Measurements from ENCODE around the gene ADGRA3.

ADGRA3 gene

DNA sequence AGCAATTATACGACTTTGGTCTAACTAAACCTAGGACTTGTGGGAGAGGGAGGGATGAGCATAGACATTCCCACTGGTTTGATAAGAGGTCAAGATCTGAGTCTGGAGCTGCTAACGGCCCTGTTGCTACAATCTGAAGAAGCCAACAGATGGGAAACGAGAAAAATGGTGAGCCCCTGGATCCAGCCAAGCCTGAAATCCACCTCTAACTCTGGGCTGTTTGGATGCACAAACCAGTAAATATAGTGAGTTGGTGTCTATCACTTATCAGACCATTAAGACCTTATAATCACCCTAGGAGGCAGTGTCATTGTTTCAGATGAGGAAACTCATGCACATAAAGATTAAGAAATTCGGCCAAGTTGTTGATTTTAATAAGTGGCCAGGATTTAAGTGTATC, 50.5 kb downstream of the ADGRA3 start:
- Histone ChIP-seq H3F3A (ENCODE audit: low read depth) (no peaks in the 10 kb centered on the region), H3K9me2 (replicated peaks; ENCODE audit: low read depth, low read length) (no peaks in the 10 kb centered on the region), H3K4me2 (ENCODE audit: low read depth, low read length, poor library complexity, severe bottlenecking) (no peak overlapping the region), H3K9me3 (ENCODE audit: insufficient read depth, low read depth, low read length) (no peaks in the 10 kb centered on the region), H3K27me3 (ENCODE audit: insufficient read depth, low read length, poor library complexity, severe bottlenecking) (no peaks in the 10 kb centered on the region), H3K9ac (ENCODE audit: low read depth, low read length, poor library complexity, severe bottlenecking) (no peak overlapping the region), H3K4me3 (ENCODE audit: low read length, poor library complexity, severe bottlenecking) (no peak overlapping the region), H4K20me1 (ENCODE audit: insufficient read depth, low read length, poor library complexity, severe bottlenecking) (no peaks in the 10 kb centered on the region), H3K4me1 (ENCODE audit: insufficient read depth, low read length, poor library complexity, severe bottlenecking) (no peaks in the 10 kb centered on the region), H2AFZ (ENCODE audit: low read length) (no peak overlapping the region), H3K79me2 (ENCODE audit: insufficient read depth, low read length) (no peaks in the 10 kb centered on the region; the same call in 1 of the 2 replicates), H3K36me3 (ENCODE audit: insufficient read depth, low read length) (peaks cover 12% of the 10 kb centered on the region; the same call in 1 of the 2 replicates)
- TF ChIP-seq EZH2phosphoT487 (IDR thresholded peaks at IDR 0.05; ENCODE audit: borderline replicate concordance), result no peak

DNA sequence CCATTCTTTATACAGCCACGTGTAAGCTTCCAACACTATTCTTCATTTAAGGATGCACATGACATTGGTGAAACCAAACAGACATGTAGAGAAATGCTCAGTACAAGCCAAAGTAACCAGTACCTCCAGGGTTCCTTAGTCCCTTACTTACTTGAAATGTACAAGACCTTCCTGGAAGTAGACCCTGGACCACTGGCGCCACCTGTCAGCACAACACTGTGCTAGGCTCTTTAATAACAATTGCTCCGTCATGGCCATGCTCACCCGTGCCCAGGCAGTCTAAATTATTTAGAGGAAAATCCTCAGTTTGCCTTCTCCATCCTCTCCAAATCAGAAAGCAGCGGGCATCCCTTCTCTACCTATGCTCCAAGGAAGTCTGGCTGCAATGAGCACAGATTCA, 52.7 kb downstream of the ADGRA3 start:
- Histone ChIP-seq H4K20me1 (ENCODE audit: insufficient read depth, low read length, poor library complexity, severe bottlenecking) (no peaks in the 10 kb centered on the region), H3F3A (ENCODE audit: low read depth) (no peaks in the 10 kb centered on the region), H3K4me2 (ENCODE audit: low read depth, low read length, poor library complexity, severe bottlenecking) (no peak overlapping the region), H2AFZ (ENCODE audit: low read length) (no peak overlapping the region), H3K4me3 (ENCODE audit: low read length, poor library complexity, severe bottlenecking) (no peak overlapping the region), H3K27me3 (ENCODE audit: insufficient read depth, low read length, poor library complexity, severe bottlenecking) (no peaks in the 10 kb centered on the region), H3K4me1 (ENCODE audit: insufficient read depth, low read length, poor library complexity, severe bottlenecking) (no peaks in the 10 kb centered on the region), H3K9me2 (replicated peaks; ENCODE audit: low read depth, low read length) (no peaks in the 10 kb centered on the region), H3K36me3 (ENCODE audit: insufficient read depth, low read length) (peaks cover 4% of the 10 kb centered on the region; the same call in 1 of the 2 replicates), H3K79me2 (ENCODE audit: insufficient read depth, low read length) (no peaks in the 10 kb centered on the region; the same call in 1 of the 2 replicates), H3K9ac (ENCODE audit: low read depth, low read length, poor library complexity, severe bottlenecking) (no peak overlapping the region), H3K9me3 (ENCODE audit: insufficient read depth, low read depth, low read length) (no peaks in the 10 kb centered on the region)
- TF ChIP-seq, protein P1, sequence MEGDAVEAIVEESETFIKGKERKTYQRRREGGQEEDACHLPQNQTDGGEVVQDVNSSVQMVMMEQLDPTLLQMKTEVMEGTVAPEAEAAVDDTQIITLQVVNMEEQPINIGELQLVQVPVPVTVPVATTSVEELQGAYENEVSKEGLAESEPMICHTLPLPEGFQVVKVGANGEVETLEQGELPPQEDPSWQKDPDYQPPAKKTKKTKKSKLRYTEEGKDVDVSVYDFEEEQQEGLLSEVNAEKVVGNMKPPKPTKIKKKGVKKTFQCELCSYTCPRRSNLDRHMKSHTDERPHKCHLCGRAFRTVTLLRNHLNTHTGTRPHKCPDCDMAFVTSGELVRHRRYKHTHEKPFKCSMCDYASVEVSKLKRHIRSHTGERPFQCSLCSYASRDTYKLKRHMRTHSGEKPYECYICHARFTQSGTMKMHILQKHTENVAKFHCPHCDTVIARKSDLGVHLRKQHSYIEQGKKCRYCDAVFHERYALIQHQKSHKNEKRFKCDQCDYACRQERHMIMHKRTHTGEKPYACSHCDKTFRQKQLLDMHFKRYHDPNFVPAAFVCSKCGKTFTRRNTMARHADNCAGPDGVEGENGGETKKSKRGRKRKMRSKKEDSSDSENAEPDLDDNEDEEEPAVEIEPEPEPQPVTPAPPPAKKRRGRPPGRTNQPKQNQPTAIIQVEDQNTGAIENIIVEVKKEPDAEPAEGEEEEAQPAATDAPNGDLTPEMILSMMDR (conservative IDR thresholded peaks at IDR 0.05; ENCODE audit: low read length), result peak; percentile 56
- TF ChIP-seq EZH2phosphoT487 (IDR thresholded peaks at IDR 0.05; ENCODE audit: borderline replicate concordance), result no peak

DNA sequence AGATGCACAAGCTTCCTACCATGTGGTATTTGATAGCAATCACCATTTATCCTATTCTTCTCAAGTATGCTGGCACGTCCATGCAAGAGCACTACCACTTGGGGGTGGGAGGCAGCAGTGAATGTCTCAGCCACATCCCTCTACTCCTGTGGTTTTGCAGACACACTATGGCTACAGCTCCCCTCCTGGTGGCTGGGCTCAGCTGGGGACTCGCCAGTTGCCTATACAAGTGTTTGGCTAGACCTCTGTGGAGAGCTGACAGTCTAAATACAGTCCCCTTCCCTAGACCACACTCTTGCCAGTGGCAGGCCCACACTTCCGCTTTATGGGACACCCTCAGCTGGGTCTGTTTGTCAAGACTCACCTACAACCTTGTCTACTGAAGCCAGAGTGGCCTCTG, 53.2 kb downstream of the ADGRA3 start:
- H3K36me3 ChIP-seq (ENCODE audit: insufficient read depth, low read length), result peaks cover 4% of the 10 kb centered on the region; the same call in 1 of the 2 replicates
- H3K79me2 ChIP-seq (ENCODE audit: insufficient read depth, low read length), result no peaks in the 10 kb centered on the region; the same call in 1 of the 2 replicates
- no peaks in the 10 kb centered on the region for H3K9me3 ChIP-seq (ENCODE audit: insufficient read depth, low read depth, low read length)
- no peak overlapping the region for H3K9ac ChIP-seq (ENCODE audit: low read depth, low read length, poor library complexity, severe bottlenecking)
- no peaks in the 10 kb centered on the region for H3F3A ChIP-seq (ENCODE audit: low read depth)
- no peak overlapping the region for H3K4me2 ChIP-seq (ENCODE audit: low read depth, low read length, poor library complexity, severe bottlenecking)
- no peaks in the 10 kb centered on the region for H4K20me1 ChIP-seq (ENCODE audit: insufficient read depth, low read length, poor library complexity, severe bottlenecking)
- no peaks in the 10 kb centered on the region for H3K4me1 ChIP-seq (ENCODE audit: insufficient read depth, low read length, poor library complexity, severe bottlenecking)
- TF ChIP-seq EZH2phosphoT487 (IDR thresholded peaks at IDR 0.05; ENCODE audit: borderline replicate concordance), result no peak
- TF ChIP-seq, protein P1 (conservative IDR thresholded peaks at IDR 0.05; ENCODE audit: low read length), result no peak; the same call in 1 of the 2 replicates
- no peaks in the 10 kb centered on the region for H3K27me3 ChIP-seq (ENCODE audit: insufficient read depth, low read length, poor library complexity, severe bottlenecking)
- no peaks in the 10 kb centered on the region for H3K9me2 ChIP-seq (replicated peaks; ENCODE audit: low read depth, low read length)
- no peak overlapping the region for H3K4me3 ChIP-seq (ENCODE audit: low read length, poor library complexity, severe bottlenecking)
- H2AFZ ChIP-seq (ENCODE audit: low read length), result no peak overlapping the region

DNA sequence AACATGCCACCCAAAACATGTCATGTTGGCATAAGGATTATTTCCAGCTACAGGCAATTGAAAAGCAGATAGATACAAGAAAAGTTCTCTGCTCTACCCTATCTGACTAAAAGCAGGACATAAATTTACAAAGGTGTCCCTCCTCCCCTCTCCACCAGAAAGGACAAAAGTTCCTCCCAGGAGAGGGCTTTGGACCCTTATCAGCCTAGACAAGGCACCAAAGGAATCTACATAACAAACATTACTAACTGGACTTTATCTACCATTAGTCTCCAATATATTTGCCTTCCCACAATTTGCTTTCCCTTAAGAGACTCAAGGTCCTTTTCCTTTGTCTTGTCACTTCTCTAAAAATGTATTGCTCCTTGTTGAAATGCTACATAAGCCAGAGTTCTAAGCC, 55.6 kb downstream of the ADGRA3 start:
- no peaks in the 10 kb centered on the region for H3K9me3 ChIP-seq (ENCODE audit: insufficient read depth, low read depth, low read length)
- H3F3A ChIP-seq (ENCODE audit: low read depth), result no peaks in the 10 kb centered on the region
- H3K9me2 ChIP-seq (replicated peaks; ENCODE audit: low read depth, low read length), result no peaks in the 10 kb centered on the region
- no peak overlapping the region for H3K4me2 ChIP-seq (ENCODE audit: low read depth, low read length, poor library complexity, severe bottlenecking)
- no peaks in the 10 kb centered on the region; the same call in 1 of the 2 replicates for H3K79me2 ChIP-seq (ENCODE audit: insufficient read depth, low read length)
- no peaks in the 10 kb centered on the region for H3K4me1 ChIP-seq (ENCODE audit: insufficient read depth, low read length, poor library complexity, severe bottlenecking)
- no peak overlapping the region for H3K4me3 ChIP-seq (ENCODE audit: low read length, poor library complexity, severe bottlenecking)
- H3K9ac ChIP-seq (ENCODE audit: low read depth, low read length, poor library complexity, severe bottlenecking), result no peak overlapping the region
- H2AFZ ChIP-seq (ENCODE audit: low read length), result no peak overlapping the region
- H4K20me1 ChIP-seq (ENCODE audit: insufficient read depth, low read length, poor library complexity, severe bottlenecking), result no peaks in the 10 kb centered on the region
- no peak for TF ChIP-seq EZH2phosphoT487 (IDR thresholded peaks at IDR 0.05; ENCODE audit: borderline replicate concordance)
- TF ChIP-seq, protein P1 (conservative IDR thresholded peaks at IDR 0.05; ENCODE audit: low read length), result no peak
- H3K36me3 ChIP-seq (ENCODE audit: insufficient read depth, low read length), result peaks cover 4% of the 10 kb centered on the region; the same call in 1 of the 2 replicates
- no peaks in the 10 kb centered on the region for H3K27me3 ChIP-seq (ENCODE audit: insufficient read depth, low read length, poor library complexity, severe bottlenecking)
